Coronary artery (tissue), 2 donors: Measurements from ENCODE around the gene EIF2S3B.

ENCODE experiments used
- DNase-seq: peaks from one replicate; pipeline ENCODE4 v3.0.0-alpha.2; 2017; ENCODE audit warnings: low spot score
- H3K27ac ChIP-seq, 2 donors: fragments of 200-600 bp; sonication (generic); one replicate each; pipeline ENCODE4 v1.5.1; 2016 to 2019
- H3K4me3 ChIP-seq: fragments of 200-600 bp; sonication (generic); 2 replicates; pipeline ENCODE4 v1.5.1; 2016; ENCODE audit warnings: mild to moderate bottlenecking, moderate library complexity
- CTCF ChIP-seq: fragments of 200-600 bp; sonication (generic); IDR thresholded peaks from one replicate; pipeline ENCODE4 v1.5.1; 2019; ENCODE audit warnings: antibody characterized with exemption

The EIF2S3B gene

GRCh38 chr12:10497602-10498001 is 8.1 kb upstream of the EIF2S3B start:
- TF ChIP-seq CTCF = no peak
- DNase-seq = no peak
- no peak overlapping the region for H3K4me3 ChIP-seq
- no peak overlapping the region for H3K27ac ChIP-seq

- Histone ChIP-seq H3K4me3 (no peak overlapping the region), H3K27ac (no peak overlapping the region)
- TF ChIP-seq CTCF = no peak
- DNase-seq = no peak
These were observed 7.6 kb upstream of the EIF2S3B start for GRCh38 chr12:10498042-10498441.

GRCh38 chr12:10501030-10501429 is 4.7 kb upstream of the EIF2S3B start:
- Histone ChIP-seq H3K4me3 (no peak overlapping the region), H3K27ac (no peak overlapping the region)
- DNase-seq = no peak
- TF ChIP-seq CTCF = no peak

GRCh38 chr12:10503460-10503859 is 2.2 kb upstream of the EIF2S3B start:
- TF ChIP-seq CTCF = no peak
- no peak overlapping the region for H3K27ac ChIP-seq
- DNase-seq = no peak
- H3K4me3 ChIP-seq = no peak overlapping the region

- no peak for TF ChIP-seq CTCF
- Histone ChIP-seq H3K4me3 (no peak overlapping the region), H3K27ac (no peak overlapping the region)
- no peak for DNase-seq
These were observed 6.2 kb downstream of the EIF2S3B start for GRCh38 chr12:10511756-10512355.

GRCh38 chr12:10512798-10513197 is 7.1 kb downstream of the EIF2S3B start:
- H3K4me3 ChIP-seq = no peak overlapping the region
- TF ChIP-seq CTCF = no peak
- no peak for DNase-seq
- H3K27ac ChIP-seq = no peak overlapping the region

GRCh38 chr12:10521555-10521954 is 15.9 kb downstream of the EIF2S3B start:
- TF ChIP-seq CTCF = no peak
- Histone ChIP-seq H3K27ac (no peak overlapping the region), H3K4me3 (no peak overlapping the region)
- no peak for DNase-seq
